ENCODE results near the gene LMAN1. TPM values are rescaled to one million over a fixed set of nuclear protein-coding genes. Genes with fewer than 3 reads are reported as not detected.
A peak's percentile ranks its signal among the peaks of the same experiment; 100 is the strongest.

LMAN1 gene
- total RNA-seq, 2 experiments from 2014 or later = 118 TPM

- Mint-ChIP-seq H3K4me1 (peaks cover 52% of the 10 kb centered on the region), H3K36me3 (peaks cover 87% of the 10 kb centered on the region), H3K27me3 (no peaks in the 10 kb centered on the region), H3K4me3 (peak overlapping the region; percentile 58), H3K27ac (peak overlapping the region; percentile 87), H3K9me3 (peaks cover 41% of the 10 kb centered on the region)
- DNase-seq = no peak
Measured at GRCh38 chr18:59340817-59341216, 18.2 kb downstream of the LMAN1 start.

- H3K9me3 Mint-ChIP-seq = peaks cover 37% of the 10 kb centered on the region
- H3K36me3 Mint-ChIP-seq = peaks cover 86% of the 10 kb centered on the region
- no peak overlapping the region for H3K4me3 Mint-ChIP-seq
- no peaks in the 10 kb centered on the region for H3K27me3 Mint-ChIP-seq
- no peak for DNase-seq
- peaks cover 49% of the 10 kb centered on the region for H3K4me1 Mint-ChIP-seq
- H3K27ac Mint-ChIP-seq = peak overlapping the region; percentile 36
Measured at GRCh38 chr18:59340312-59340711, 18.8 kb downstream of the LMAN1 start.

- Mint-ChIP-seq H3K36me3 (peaks cover 35% of the 10 kb centered on the region), H3K27me3 (no peaks in the 10 kb centered on the region), H3K4me3 (no peak overlapping the region), H3K27ac (no peak overlapping the region), H3K9me3 (no peaks in the 10 kb centered on the region), H3K4me1 (no peaks in the 10 kb centered on the region)
- DNase-seq = no peak
Measured at GRCh38 chr18:59332986-59333385, 26.1 kb downstream of the LMAN1 start.

GRCh38 chr18:59328683-59329082 lies 30.4 kb downstream of the LMAN1 start:
- H3K4me1 Mint-ChIP-seq = no peaks in the 10 kb centered on the region
- H3K27me3 Mint-ChIP-seq = no peaks in the 10 kb centered on the region
- H3K36me3 Mint-ChIP-seq = peaks cover 37% of the 10 kb centered on the region
- no peak overlapping the region for H3K27ac Mint-ChIP-seq
- H3K4me3 Mint-ChIP-seq = no peak overlapping the region
- no peak for DNase-seq
- H3K9me3 Mint-ChIP-seq = no peaks in the 10 kb centered on the region

GRCh38 chr18:59325965-59326364 lies 33.1 kb downstream of the LMAN1 start:
- H3K27ac Mint-ChIP-seq = no peak overlapping the region
- H3K9me3 Mint-ChIP-seq = no peaks in the 10 kb centered on the region
- H3K4me3 Mint-ChIP-seq = no peak overlapping the region
- DNase-seq = no peak
- no peaks in the 10 kb centered on the region for H3K4me1 Mint-ChIP-seq
- H3K36me3 Mint-ChIP-seq = peaks cover 28% of the 10 kb centered on the region
- peaks cover 2% of the 10 kb centered on the region for H3K27me3 Mint-ChIP-seq

- H3K36me3 Mint-ChIP-seq = peaks cover 28% of the 10 kb centered on the region
- no peak overlapping the region for H3K27ac Mint-ChIP-seq
- H3K4me3 Mint-ChIP-seq = no peak overlapping the region
- H3K9me3 Mint-ChIP-seq = no peaks in the 10 kb centered on the region
- peaks cover 9% of the 10 kb centered on the region for H3K27me3 Mint-ChIP-seq
- no peaks in the 10 kb centered on the region for H3K4me1 Mint-ChIP-seq
- DNase-seq = no peak
Measured at GRCh38 chr18:59324623-59324971, 34.5 kb downstream of the LMAN1 start.

GRCh38 chr18:59323931-59324622 lies 35.0 kb downstream of the LMAN1 start:
- no peak overlapping the region for H3K27ac Mint-ChIP-seq
- H3K9me3 Mint-ChIP-seq = no peaks in the 10 kb centered on the region
- no peak for DNase-seq
- H3K27me3 Mint-ChIP-seq = peaks cover 9% of the 10 kb centered on the region
- no peak overlapping the region for H3K4me3 Mint-ChIP-seq
- H3K4me1 Mint-ChIP-seq = no peaks in the 10 kb centered on the region
- H3K36me3 Mint-ChIP-seq = peaks cover 28% of the 10 kb centered on the region

GRCh38 chr18:59318460-59319050 lies 40.5 kb downstream of the LMAN1 start, which contains the start of gene CPLX4:
CPLX4 (minus strand) TSS chr18:59318649; CDS start chr18:59318462, 187 bp downstream.
- no peak for DNase-seq
- H3K4me1 Mint-ChIP-seq = no peaks in the 10 kb centered on the region
- H3K36me3 Mint-ChIP-seq = no peaks in the 10 kb centered on the region
- H3K27me3 Mint-ChIP-seq = peaks cover 21% of the 10 kb centered on the region
- H3K27ac Mint-ChIP-seq = no peak within 1 kb of the TSS
- no peak within 1 kb of the TSS for H3K4me3 Mint-ChIP-seq
- no peaks in the 10 kb centered on the region for H3K9me3 Mint-ChIP-seq

GRCh38 chr18:59311631-59312030 lies 47.4 kb downstream of the LMAN1 start:
- Mint-ChIP-seq H3K27me3 (peaks cover 65% of the 10 kb centered on the region), H3K4me1 (no peaks in the 10 kb centered on the region), H3K9me3 (no peaks in the 10 kb centered on the region), H3K36me3 (no peaks in the 10 kb centered on the region), H3K27ac (no peak overlapping the region), H3K4me3 (no peak overlapping the region)
- DNase-seq = no peak

- H3K4me1 Mint-ChIP-seq = no peaks in the 10 kb centered on the region
- no peak overlapping the region for H3K27ac Mint-ChIP-seq
- peaks cover 71% of the 10 kb centered on the region for H3K27me3 Mint-ChIP-seq
- H3K36me3 Mint-ChIP-seq = no peaks in the 10 kb centered on the region
- DNase-seq = no peak
- no peaks in the 10 kb centered on the region for H3K9me3 Mint-ChIP-seq
- no peak overlapping the region for H3K4me3 Mint-ChIP-seq
Measured at GRCh38 chr18:59308938-59309260, 50.2 kb downstream of the LMAN1 start.

GRCh38 chr18:59308248-59308937 lies 50.7 kb downstream of the LMAN1 start:
- Mint-ChIP-seq H3K4me3 (peak overlapping the region; percentile 54), H3K27me3 (peaks cover 71% of the 10 kb centered on the region)

GRCh38 chr18:59306640-59307039 lies 52.4 kb downstream of the LMAN1 start:
- H3K4me3 Mint-ChIP-seq = no peak overlapping the region
- peaks cover 58% of the 10 kb centered on the region for H3K27me3 Mint-ChIP-seq
- DNase-seq = no peak
- H3K9me3 Mint-ChIP-seq = no peaks in the 10 kb centered on the region
- H3K27ac Mint-ChIP-seq = no peak overlapping the region
- H3K4me1 Mint-ChIP-seq = no peaks in the 10 kb centered on the region
- H3K36me3 Mint-ChIP-seq = no peaks in the 10 kb centered on the region

More at GRCh38 chr18:59308248-59308937, 50.7 kb downstream of the LMAN1 start:
- peak; percentile 75 for DNase-seq
- H3K9me3 Mint-ChIP-seq = no peaks in the 10 kb centered on the region
- H3K36me3 Mint-ChIP-seq = no peaks in the 10 kb centered on the region
- no peak overlapping the region for H3K27ac Mint-ChIP-seq
- H3K4me1 Mint-ChIP-seq = no peaks in the 10 kb centered on the region

GRCh38 chr18:59305295-59305694 lies 53.8 kb downstream of the LMAN1 start:
- no peaks in the 10 kb centered on the region for H3K36me3 Mint-ChIP-seq
- no peak overlapping the region for H3K27ac Mint-ChIP-seq
- no peaks in the 10 kb centered on the region for H3K4me1 Mint-ChIP-seq
- H3K9me3 Mint-ChIP-seq = no peaks in the 10 kb centered on the region
- no peak for DNase-seq
- H3K27me3 Mint-ChIP-seq = peaks cover 46% of the 10 kb centered on the region
- no peak overlapping the region for H3K4me3 Mint-ChIP-seq

- DNase-seq = no peak
- H3K36me3 Mint-ChIP-seq = no peaks in the 10 kb centered on the region
- no peaks in the 10 kb centered on the region for H3K9me3 Mint-ChIP-seq
- H3K27ac Mint-ChIP-seq = no peak overlapping the region
- H3K4me3 Mint-ChIP-seq = no peak overlapping the region
- H3K27me3 Mint-ChIP-seq = peaks cover 30% of the 10 kb centered on the region
- no peaks in the 10 kb centered on the region for H3K4me1 Mint-ChIP-seq
Measured at GRCh38 chr18:59303656-59304195, 55.3 kb downstream of the LMAN1 start.

- H3K4me3 Mint-ChIP-seq = no peak overlapping the region
- peaks cover 23% of the 10 kb centered on the region for H3K27me3 Mint-ChIP-seq
- DNase-seq = no peak
- H3K9me3 Mint-ChIP-seq = no peaks in the 10 kb centered on the region
- no peaks in the 10 kb centered on the region for H3K36me3 Mint-ChIP-seq
- no peaks in the 10 kb centered on the region for H3K4me1 Mint-ChIP-seq
- no peak overlapping the region for H3K27ac Mint-ChIP-seq
Measured at GRCh38 chr18:59303006-59303405, 56.1 kb downstream of the LMAN1 start.
